ENCODE data around the gene MYOD1. TPM values are rescaled to one million over a fixed set of nuclear protein-coding genes. Genes with fewer than 3 reads are reported as not detected.
A peak's percentile ranks its signal among the peaks of the same experiment; 100 is the strongest.

The MYOD1 gene
- total and polyA plus RNA-seq, 9 of the 15 experiments (the other 6 are each of a cell fraction or from before 2014, with no cell fraction given) = not detected

DNA sequence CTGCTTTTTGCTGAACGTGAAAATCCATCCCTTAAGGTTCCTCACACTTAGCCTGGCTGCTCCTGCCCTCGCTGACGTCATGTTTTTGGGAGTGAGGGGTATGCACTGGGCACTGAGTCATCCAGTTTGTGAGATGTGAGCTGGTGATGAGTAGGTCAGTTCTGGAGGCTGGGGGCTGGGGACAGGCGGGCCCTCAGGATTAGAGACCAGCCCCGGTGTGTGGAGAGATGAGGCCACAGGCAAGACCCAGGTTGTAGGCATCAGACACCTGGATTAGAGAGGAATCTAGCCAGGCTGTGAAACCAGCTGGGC lies 24.4 kb downstream of the MYOD1 start (continued):
- no peak for TF ChIP-seq RFX7 (CRISPR knock-in tag; IDR thresholded peaks at IDR 0.05)
- TF ChIP-seq, protein P1, sequence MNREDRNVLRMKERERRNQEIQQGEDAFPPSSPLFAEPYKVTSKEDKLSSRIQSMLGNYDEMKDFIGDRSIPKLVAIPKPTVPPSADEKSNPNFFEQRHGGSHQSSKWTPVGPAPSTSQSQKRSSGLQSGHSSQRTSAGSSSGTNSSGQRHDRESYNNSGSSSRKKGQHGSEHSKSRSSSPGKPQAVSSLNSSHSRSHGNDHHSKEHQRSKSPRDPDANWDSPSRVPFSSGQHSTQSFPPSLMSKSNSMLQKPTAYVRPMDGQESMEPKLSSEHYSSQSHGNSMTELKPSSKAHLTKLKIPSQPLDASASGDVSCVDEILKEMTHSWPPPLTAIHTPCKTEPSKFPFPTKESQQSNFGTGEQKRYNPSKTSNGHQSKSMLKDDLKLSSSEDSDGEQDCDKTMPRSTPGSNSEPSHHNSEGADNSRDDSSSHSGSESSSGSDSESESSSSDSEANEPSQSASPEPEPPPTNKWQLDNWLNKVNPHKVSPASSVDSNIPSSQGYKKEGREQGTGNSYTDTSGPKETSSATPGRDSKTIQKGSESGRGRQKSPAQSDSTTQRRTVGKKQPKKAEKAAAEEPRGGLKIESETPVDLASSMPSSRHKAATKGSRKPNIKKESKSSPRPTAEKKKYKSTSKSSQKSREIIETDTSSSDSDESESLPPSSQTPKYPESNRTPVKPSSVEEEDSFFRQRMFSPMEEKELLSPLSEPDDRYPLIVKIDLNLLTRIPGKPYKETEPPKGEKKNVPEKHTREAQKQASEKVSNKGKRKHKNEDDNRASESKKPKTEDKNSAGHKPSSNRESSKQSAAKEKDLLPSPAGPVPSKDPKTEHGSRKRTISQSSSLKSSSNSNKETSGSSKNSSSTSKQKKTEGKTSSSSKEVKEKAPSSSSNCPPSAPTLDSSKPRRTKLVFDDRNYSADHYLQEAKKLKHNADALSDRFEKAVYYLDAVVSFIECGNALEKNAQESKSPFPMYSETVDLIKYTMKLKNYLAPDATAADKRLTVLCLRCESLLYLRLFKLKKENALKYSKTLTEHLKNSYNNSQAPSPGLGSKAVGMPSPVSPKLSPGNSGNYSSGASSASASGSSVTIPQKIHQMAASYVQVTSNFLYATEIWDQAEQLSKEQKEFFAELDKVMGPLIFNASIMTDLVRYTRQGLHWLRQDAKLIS (CRISPR knock-in tag; IDR thresholded peaks at IDR 0.05) = no peak
- TF ChIP-seq ATF7 (IDR thresholded peaks at IDR 0.05) = peak; percentile 31; the same call in 1 of the 2 replicates
- no peak for TF ChIP-seq ZNF175 (CRISPR knock-in tag; IDR thresholded peaks at IDR 0.05; ENCODE audit: low read depth)

DNA sequence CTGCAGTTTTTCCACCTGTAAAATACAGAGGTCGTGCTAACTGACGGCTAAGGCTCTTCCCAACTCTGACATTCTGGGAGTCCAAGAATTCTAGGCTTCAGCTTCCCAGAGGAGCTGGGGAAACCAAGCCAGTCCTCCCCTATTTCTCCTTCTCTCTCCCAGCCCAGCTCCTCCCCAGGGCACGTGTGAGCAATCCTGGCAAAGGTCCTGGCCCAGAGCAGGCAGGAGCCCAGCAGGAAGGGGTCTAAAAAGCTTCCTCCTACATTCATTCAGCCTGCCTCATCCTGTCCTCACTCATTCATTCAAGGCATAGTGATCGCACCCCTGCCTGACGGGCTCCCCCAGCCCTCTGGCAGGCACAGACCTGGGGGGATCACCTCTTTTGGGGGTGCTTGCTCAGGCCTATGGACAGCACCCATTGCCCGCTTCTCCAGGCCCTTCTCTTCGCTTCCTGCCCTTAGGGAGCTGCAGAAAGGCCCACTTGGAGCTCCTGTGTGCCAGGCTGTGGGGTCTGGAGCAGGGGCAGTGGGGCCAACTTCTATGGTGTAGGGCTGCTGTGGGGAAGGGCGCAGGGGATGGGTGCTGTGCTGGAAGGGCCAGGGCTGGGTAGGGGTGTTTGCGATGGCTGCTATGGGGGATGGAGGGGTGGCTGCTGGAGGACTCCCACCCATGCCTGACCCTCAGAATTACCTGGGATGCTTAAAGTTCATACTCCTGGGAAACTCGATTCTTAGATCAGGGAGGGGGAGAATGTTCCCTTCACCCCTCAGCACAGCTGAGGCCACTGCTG lies 25.0 kb downstream of the MYOD1 start:
- no peaks in the 10 kb centered on the region for H3K36me3 ChIP-seq (ENCODE audit: control insufficient read depth, insufficient read depth, low read length)
- ChIA-PET CTCF (ENCODE audit: low intra/inter-chr PET ratio) (interaction anchor here (0.8 kb wide), 1 partner anchor 13 kb away, joined by 3 read pairs; no protein-coding TSS in a partner anchor), POLR2A (interaction anchor here (0.6 to 1.3 kb wide), 2 partner anchors 22 to 120 kb away, joined by 3 read pairs; no protein-coding TSS in a partner anchor)
- intact Hi-C loops (cut with micrococcal nuclease) = no loop called here
- FAIRE-seq (no peak), ATAC-seq (no peak), DNase-seq (ENCODE audit: extremely low read depth in 1 of 4, low spot score in 3 of 4) (no peak)
- no peak overlapping the region for H3K9ac ChIP-seq (ENCODE audit: insufficient read depth in 1 of 2, low read depth in 2 of 2, low read length in 2 of 2)
- no peaks in the 10 kb centered on the region for H3K4me1 ChIP-seq (replicated peaks in 1 of 2; ENCODE audit: control insufficient read depth in 2 of 2, insufficient read depth in 2 of 2, low read length in 2 of 2)
- no peak overlapping the region for H2AFZ ChIP-seq (ENCODE audit: low read depth, low read length)
- no peak for TF ChIP-seq ZNF584 (CRISPR knock-in tag; IDR thresholded peaks at IDR 0.05; ENCODE audit: low read depth)
- TF ChIP-seq, protein P2, sequence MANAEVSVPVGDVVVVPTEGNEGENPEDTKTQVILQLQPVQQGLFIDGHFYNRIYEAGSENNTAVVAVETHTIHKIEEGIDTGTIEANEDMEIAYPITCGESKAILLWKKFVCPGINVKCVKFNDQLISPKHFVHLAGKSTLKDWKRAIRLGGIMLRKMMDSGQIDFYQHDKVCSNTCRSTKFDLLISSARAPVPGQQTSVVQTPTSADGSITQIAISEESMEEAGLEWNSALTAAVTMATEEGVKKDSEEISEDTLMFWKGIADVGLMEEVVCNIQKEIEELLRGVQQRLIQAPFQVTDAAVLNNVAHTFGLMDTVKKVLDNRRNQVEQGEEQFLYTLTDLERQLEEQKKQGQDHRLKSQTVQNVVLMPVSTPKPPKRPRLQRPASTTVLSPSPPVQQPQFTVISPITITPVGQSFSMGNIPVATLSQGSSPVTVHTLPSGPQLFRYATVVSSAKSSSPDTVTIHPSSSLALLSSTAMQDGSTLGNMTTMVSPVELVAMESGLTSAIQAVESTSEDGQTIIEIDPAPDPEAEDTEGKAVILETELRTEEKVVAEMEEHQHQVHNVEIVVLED (CRISPR knock-in tag; IDR thresholded peaks at IDR 0.05) = no peak
- H4K20me1 ChIP-seq (replicated peaks; ENCODE audit: control insufficient read depth, insufficient read depth, low read length) = peaks cover 17% of the 10 kb centered on the region; the same call in 1 of the 2 replicates
- H3K27me3 ChIP-seq (ENCODE audit: control insufficient read depth in 2 of 2, insufficient read depth in 2 of 2, low read length in 2 of 2) = peaks cover 7 to 74% of the 10 kb centered on the region in 2 experiments; a peak in 3 of 5 replicates
- H3K9me1 ChIP-seq (ENCODE audit: control insufficient read depth, insufficient read depth, low read length) = no peaks in the 10 kb centered on the region
- H3K27ac ChIP-seq (ENCODE audit: extremely low read depth, low read depth, low read length) = no peak overlapping the region
- H3K79me2 ChIP-seq (ENCODE audit: control insufficient read depth, insufficient read depth, low read length) = no peaks in the 10 kb centered on the region
- no peak overlapping the region for H3K4me2 ChIP-seq (ENCODE audit: insufficient read depth, low read length)
- no TSS peak for BruUV-seq (replicated peaks)
- no peaks in the 10 kb centered on the region for H3K9me3 ChIP-seq (replicated peaks; ENCODE audit: control insufficient read depth, insufficient read depth, low read depth, low read length)
- no peak overlapping the region for H3K4me3 ChIP-seq
- in situ Hi-C loops (cut with MboI) = no loop called here
- 0% methylated on average over 10 of the region's 10 CpGs for WGBS (ENCODE audit: insufficient coverage, low coverage, missing lambda C conversion rate)
